Measurements from ENCODE around the gene DUSP15.

The DUSP15 gene

DNA sequence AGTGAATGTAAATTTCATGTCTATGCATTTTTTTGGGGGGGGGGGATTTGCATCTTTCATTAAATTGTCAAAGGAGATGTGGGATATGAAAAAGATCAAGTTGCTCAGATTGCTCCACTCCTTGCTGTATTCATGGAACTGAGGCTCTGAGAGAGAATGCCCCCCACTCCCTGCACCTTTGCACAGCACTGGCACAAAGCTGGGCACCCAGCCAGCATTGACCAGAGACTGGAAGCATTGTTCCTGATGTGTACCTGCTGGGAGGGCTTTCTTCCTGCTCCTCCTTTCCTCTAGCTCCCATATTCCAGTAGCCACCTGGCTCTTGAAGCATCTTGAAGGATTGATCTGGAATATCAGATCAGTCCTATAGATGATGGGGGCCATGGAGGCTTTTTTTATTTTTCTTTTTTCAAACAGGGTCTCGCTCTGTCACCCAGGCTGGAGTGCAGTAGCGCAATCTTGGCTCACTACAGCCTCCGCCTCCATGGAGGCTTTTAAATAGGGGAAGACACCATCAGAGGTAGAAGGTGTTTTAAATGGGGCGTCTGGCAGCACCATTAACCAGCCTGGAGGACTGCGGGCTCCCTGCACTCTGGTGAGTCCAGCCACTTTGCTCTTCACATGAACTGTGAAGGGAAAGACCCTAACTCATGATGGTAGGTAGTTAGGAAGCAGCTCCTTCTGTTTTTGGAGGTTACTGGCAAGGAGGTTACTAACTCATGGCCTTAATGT, 10.9 kb downstream of the DUSP15 start:
- no peaks in the 10 kb centered on the region for H4K20me1 ChIP-seq (ENCODE audit: low read depth, low read length)
- H3K36me3 ChIP-seq (ENCODE audit: low read length): no peaks in the 10 kb centered on the region
- H3K9ac ChIP-seq (ENCODE audit: low read length): no peak overlapping the region
- H3K27ac ChIP-seq (ENCODE audit: low read depth, low read length): no peak overlapping the region
- no peaks in the 10 kb centered on the region for H3K9me3 ChIP-seq (ENCODE audit: insufficient read depth, low read length)
- H3K4me2 ChIP-seq (ENCODE audit: low read depth, low read length, poor library complexity, severe bottlenecking): no peak overlapping the region
- H3K27me3 ChIP-seq (ENCODE audit: low read length): no peaks in the 10 kb centered on the region
- no peaks in the 10 kb centered on the region for H3F3A ChIP-seq (ENCODE audit: insufficient read depth)
- H3K4me3 ChIP-seq (ENCODE audit: insufficient read depth, low read length, poor library complexity, severe bottlenecking): no peak overlapping the region
- no peaks in the 10 kb centered on the region for H3K9me2 ChIP-seq (replicated peaks; ENCODE audit: insufficient read depth, low read length)
- no peaks in the 10 kb centered on the region for H3K79me2 ChIP-seq (ENCODE audit: insufficient read depth, low read length)
- no peak overlapping the region for H2AFZ ChIP-seq (ENCODE audit: low read depth, low read length, severe bottlenecking)
- no peak for TF ChIP-seq CTCF (IDR thresholded peaks at IDR 0.05; ENCODE audit: insufficient read depth, low read length, poor library complexity, severe bottlenecking)
- TF ChIP-seq EZH2phosphoT487 (conservative IDR thresholded peaks at IDR 0.05; ENCODE audit: low read length): no peak

DNA sequence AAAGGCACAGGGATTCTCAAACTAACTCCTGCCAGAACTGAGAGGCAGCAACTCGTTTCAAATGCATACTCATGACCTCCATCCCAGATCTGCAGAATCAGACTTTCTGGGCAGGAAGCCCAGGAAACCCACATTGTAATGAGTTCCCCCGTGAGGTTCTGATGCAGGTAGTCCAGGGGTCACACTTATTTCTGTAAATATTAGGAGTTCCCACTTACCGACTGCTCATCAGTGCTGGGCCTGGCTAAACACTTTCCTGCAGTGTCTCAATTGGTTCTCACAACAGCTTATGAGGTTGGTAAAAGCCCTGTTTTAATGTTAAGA, 11.6 kb downstream of the DUSP15 start:
- no peaks in the 10 kb centered on the region for H3K27me3 ChIP-seq (ENCODE audit: low read length)
- no peaks in the 10 kb centered on the region for H4K20me1 ChIP-seq (ENCODE audit: low read depth, low read length)
- H3K4me2 ChIP-seq (ENCODE audit: low read depth, low read length, poor library complexity, severe bottlenecking): no peak overlapping the region
- no peak overlapping the region for H3K9ac ChIP-seq (ENCODE audit: low read length)
- no peak overlapping the region for H3K4me3 ChIP-seq (ENCODE audit: insufficient read depth, low read length, poor library complexity, severe bottlenecking)
- no peaks in the 10 kb centered on the region for H3F3A ChIP-seq (ENCODE audit: insufficient read depth)
- H3K27ac ChIP-seq (ENCODE audit: low read depth, low read length): no peak overlapping the region
- H3K9me3 ChIP-seq (ENCODE audit: insufficient read depth, low read length): no peaks in the 10 kb centered on the region
- H3K79me2 ChIP-seq (ENCODE audit: insufficient read depth, low read length): no peaks in the 10 kb centered on the region
- no peaks in the 10 kb centered on the region for H3K36me3 ChIP-seq (ENCODE audit: low read length)
- no peak for TF ChIP-seq EZH2phosphoT487 (conservative IDR thresholded peaks at IDR 0.05; ENCODE audit: low read length)
- TF ChIP-seq CTCF (IDR thresholded peaks at IDR 0.05; ENCODE audit: insufficient read depth, low read length, poor library complexity, severe bottlenecking): no peak
- H3K9me2 ChIP-seq (replicated peaks; ENCODE audit: insufficient read depth, low read length): no peaks in the 10 kb centered on the region
- no peak overlapping the region for H2AFZ ChIP-seq (ENCODE audit: low read depth, low read length, severe bottlenecking)

DNA sequence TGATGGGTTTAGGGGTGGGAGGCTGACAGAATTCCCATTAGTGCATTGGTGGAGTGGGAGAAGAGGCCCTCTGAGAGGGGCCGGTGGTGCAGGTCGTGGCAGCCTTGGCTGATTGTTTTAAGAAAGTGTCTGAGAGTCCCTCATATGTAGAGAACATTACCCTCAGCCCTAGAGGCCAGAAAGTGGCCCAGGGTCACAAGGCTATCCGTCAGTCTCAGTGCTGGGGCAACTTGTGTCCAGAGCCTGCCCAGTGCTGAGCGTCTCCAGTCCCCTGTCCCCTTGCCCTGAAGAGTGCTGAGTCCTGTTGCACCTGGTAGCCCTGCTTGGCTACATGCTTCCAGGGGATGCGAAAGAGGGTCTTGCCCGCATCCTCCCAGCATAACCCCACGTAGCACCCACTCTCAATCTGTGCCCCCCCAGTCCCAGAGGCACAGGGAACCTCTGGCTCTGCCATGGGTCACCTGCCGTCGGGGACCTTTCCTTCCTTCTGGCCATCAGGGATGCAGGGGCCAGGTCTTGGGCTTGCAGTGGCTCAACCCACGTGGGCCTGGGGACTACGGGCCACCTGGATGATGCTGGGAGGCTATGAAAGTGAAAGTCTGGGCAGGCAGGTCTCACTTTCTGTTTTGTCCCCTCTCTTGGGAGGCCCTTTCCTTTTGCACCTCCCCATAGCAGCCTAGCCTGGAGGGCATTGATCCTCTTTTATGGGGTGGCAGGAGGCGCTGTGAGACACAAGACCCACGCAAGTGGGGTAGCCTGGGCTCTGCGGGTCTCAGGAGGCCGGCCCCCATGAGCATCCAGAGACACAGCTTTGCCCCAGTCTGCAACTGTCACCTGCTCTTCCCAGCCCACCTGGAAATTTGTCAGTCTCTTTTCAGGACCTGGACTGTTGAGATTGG, 12.2 kb downstream of the DUSP15 start:
- H3K36me3 ChIP-seq (ENCODE audit: low read length): no peaks in the 10 kb centered on the region
- H3K27ac ChIP-seq (ENCODE audit: low read depth, low read length): no peak overlapping the region
- no peak overlapping the region for H3K4me3 ChIP-seq (ENCODE audit: insufficient read depth, low read length, poor library complexity, severe bottlenecking)
- H3K9me3 ChIP-seq (ENCODE audit: insufficient read depth, low read length): no peaks in the 10 kb centered on the region
- no peaks in the 10 kb centered on the region for H4K20me1 ChIP-seq (ENCODE audit: low read depth, low read length)
- no peaks in the 10 kb centered on the region for H3K27me3 ChIP-seq (ENCODE audit: low read length)
- no peaks in the 10 kb centered on the region for H3F3A ChIP-seq (ENCODE audit: insufficient read depth)
- no peaks in the 10 kb centered on the region for H3K79me2 ChIP-seq (ENCODE audit: insufficient read depth, low read length)
- no peak overlapping the region for H3K4me2 ChIP-seq (ENCODE audit: low read depth, low read length, poor library complexity, severe bottlenecking)
- no peak overlapping the region for H3K9ac ChIP-seq (ENCODE audit: low read length)
- TF ChIP-seq CTCF (IDR thresholded peaks at IDR 0.05; ENCODE audit: insufficient read depth, low read length, poor library complexity, severe bottlenecking) (no peak), EZH2phosphoT487 (conservative IDR thresholded peaks at IDR 0.05; ENCODE audit: low read length) (no peak)
- no peaks in the 10 kb centered on the region for H3K9me2 ChIP-seq (replicated peaks; ENCODE audit: insufficient read depth, low read length)
- H2AFZ ChIP-seq (ENCODE audit: low read depth, low read length, severe bottlenecking): no peak overlapping the region

Measured in SU-DHL-6 (cell line).